Neural progenitor cell (in vitro differentiated cells): Measurements from ENCODE around the gene ENPP7. TPM values are rescaled to one million over a fixed set of nuclear protein-coding genes. Genes with fewer than 3 reads are reported as not detected.

Source experiments
- DNase-seq: peaks from one replicate; pipeline ENCODE4 v3.0.0-alpha.2; 2016; ENCODE audit warnings: low spot score
- H2AFZ ChIP-seq: fragments of 200-600 bp; sonication (generic); replicated peaks from 2 replicates; pipeline ENCODE4 v1.6.1; 2016; ENCODE audit warnings: antibody characterized with exemption
- H3F3A ChIP-seq: fragments of 200-600 bp; sonication (generic); 2 replicates; pipeline ENCODE4 v1.6.1; 2016; ENCODE audit warnings: antibody characterized with exemption, low read depth
- H3K27ac ChIP-seq: fragments of 200-600 bp; sonication (generic); 2 replicates; pipeline ENCODE4 v1.5.1; 2016; ENCODE audit warnings: mild to moderate bottlenecking
- H3K27me3 ChIP-seq: fragments of 200-600 bp; sonication (generic); 2 replicates; pipeline ENCODE4 v1.6.1; 2016; ENCODE audit warnings: mild to moderate bottlenecking, moderate library complexity
- H3K36me3 ChIP-seq: fragments of 200-600 bp; sonication (generic); 2 replicates; pipeline ENCODE4 v1.5.1; 2016
- H3K4me1 ChIP-seq: fragments of 200-600 bp; sonication (generic); 2 replicates; pipeline ENCODE4 v1.6.1; 2016; ENCODE audit warnings: mixed run types
- H3K4me2 ChIP-seq: fragments of 200-600 bp; sonication (generic); 2 replicates; pipeline ENCODE4 v1.6.1; 2016
- H3K4me3 ChIP-seq: fragments of 200-600 bp; sonication (generic); 2 replicates; pipeline ENCODE4 v1.5.1; 2016
- H3K79me2 ChIP-seq: fragments of 200-600 bp; sonication (generic); 2 replicates; pipeline ENCODE4 v1.6.1; 2016; ENCODE audit warnings: low read depth
- H3K9ac ChIP-seq: fragments of 200-600 bp; sonication (generic); 2 replicates; pipeline ENCODE4 v1.6.1; 2016
- H3K9me3 ChIP-seq: fragments of 200-600 bp; sonication (generic); 2 replicates; pipeline ENCODE4 v1.5.1; 2016; ENCODE audit warnings: low read depth
- H4K20me1 ChIP-seq: fragments of 200-600 bp; sonication (generic); 2 replicates; pipeline ENCODE4 v1.6.1; 2016; ENCODE audit warnings: low read depth
- H3K27ac Mint-ChIP-seq: 3 replicates; pipeline ENCODE4 v1.8.0; 2021; ENCODE audit warnings: mixed read lengths
- H3K27me3 Mint-ChIP-seq: 2 replicates; pipeline ENCODE4 v1.8.0; 2022; ENCODE audit warnings: low read depth, mild to moderate bottlenecking, inconsistent platforms, moderate library complexity, mixed read lengths; ENCODE audit not compliant: insufficient read depth
- H3K36me3 Mint-ChIP-seq: 3 replicates; pipeline ENCODE4 v1.8.0; 2021; ENCODE audit warnings: mixed read lengths
- H3K4me1 Mint-ChIP-seq: 3 replicates; pipeline ENCODE4 v1.8.0; 2021; ENCODE audit warnings: mixed read lengths
- H3K4me3 Mint-ChIP-seq: 3 replicates; pipeline ENCODE4 v1.8.0; 2021; ENCODE audit warnings: mild to moderate bottlenecking, moderate library complexity, mixed read lengths
- H3K9me3 Mint-ChIP-seq: 3 replicates; pipeline ENCODE4 v1.8.0; 2020; ENCODE audit warnings: mixed read lengths
- CTCF ChIP-seq: fragments of 200-600 bp; sonication (generic); IDR thresholded peaks from 2 replicates; pipeline ENCODE4 v1.5.1; 2017; ENCODE audit warnings: antibody characterized with exemption, mild to moderate bottlenecking
- EZH2 ChIP-seq: fragments of 200-600 bp; sonication (generic); IDR thresholded peaks from 2 replicates; pipeline ENCODE4 v1.6.1; 2017; ENCODE audit warnings: antibody characterized with exemption, mild to moderate bottlenecking, moderate library complexity
- EZH2phosphoT487 ChIP-seq: fragments of 200-600 bp; sonication (generic); IDR thresholded peaks from 2 replicates; pipeline ENCODE4 v1.6.1; 2017; ENCODE audit warnings: antibody characterized with exemption
- total RNA-seq: library from RNA; depleted of rRNA; stranded (reverse); fragments of >200 nt; gene quantifications from 2 replicates; pipeline ENCODE4 v1.2.3, GENCODE V29; 2015; ENCODE audit warnings: low replicate concordance

The ENPP7 gene
- total RNA-seq, 1 donor from 2014 or later = not detected

- peak overlapping the region; percentile 66 for H2AFZ ChIP-seq
- no peaks in the 10 kb centered on the region for H3K9me3 ChIP-seq
- no peak overlapping the region for H3K9ac ChIP-seq
- H3K4me1 ChIP-seq = peaks cover 34% of the 10 kb centered on the region
- H3K27me3 ChIP-seq = peaks cover 73% of the 10 kb centered on the region
- peak overlapping the region; percentile 78 for H3K4me3 Mint-ChIP-seq
- H3K36me3 ChIP-seq = no peaks in the 10 kb centered on the region
- peak overlapping the region; percentile 54 for H3K4me3 ChIP-seq
- peaks cover 46% of the 10 kb centered on the region for H3K27me3 Mint-ChIP-seq
- peaks cover 76% of the 10 kb centered on the region for H3F3A ChIP-seq
- DNase-seq = peak; percentile 91
- H3K79me2 ChIP-seq = no peaks in the 10 kb centered on the region
- H3K4me2 ChIP-seq = peak overlapping the region; percentile 85
- peaks cover 46% of the 10 kb centered on the region for H3K4me1 Mint-ChIP-seq
- H3K36me3 Mint-ChIP-seq = peaks cover 8% of the 10 kb centered on the region
- H4K20me1 ChIP-seq = peaks cover 93% of the 10 kb centered on the region
- TF ChIP-seq CTCF (no peak), EZH2phosphoT487 (no peak), EZH2 (no peak)
- no peak overlapping the region for H3K27ac Mint-ChIP-seq
- H3K9me3 Mint-ChIP-seq = no peaks in the 10 kb centered on the region
- H3K27ac ChIP-seq = no peak overlapping the region
These were observed 58.5 kb downstream of the ENPP7 start for GRCh38 chr17:79788989-79789942.

GRCh38 chr17:79789943-79790804, 59.4 kb downstream of the ENPP7 start:
- H4K20me1 ChIP-seq = peaks cover 93% of the 10 kb centered on the region
- Mint-ChIP-seq H3K4me1 (peaks cover 49% of the 10 kb centered on the region), H3K9me3 (no peaks in the 10 kb centered on the region), H3K36me3 (peaks cover 7% of the 10 kb centered on the region), H3K27me3 (peaks cover 46% of the 10 kb centered on the region), H3K4me3 (peak overlapping the region; percentile 62), H3K27ac (no peak overlapping the region)
- H3K9me3 ChIP-seq = no peaks in the 10 kb centered on the region
- peaks cover 38% of the 10 kb centered on the region for H3K4me1 ChIP-seq
- no peak overlapping the region for H3K27ac ChIP-seq
- peak overlapping the region; percentile 85 for H3K4me2 ChIP-seq
- peak overlapping the region; percentile 66 for H2AFZ ChIP-seq
- H3F3A ChIP-seq = peaks cover 76% of the 10 kb centered on the region
- TF ChIP-seq EZH2 (peak; percentile 89), EZH2phosphoT487 (peak; percentile 83), CTCF (peak; percentile 83)
- H3K79me2 ChIP-seq = no peaks in the 10 kb centered on the region
- DNase-seq = peak; percentile 84
- no peaks in the 10 kb centered on the region for H3K36me3 ChIP-seq
- H3K4me3 ChIP-seq = peak overlapping the region; percentile 54
- H3K9ac ChIP-seq = no peak overlapping the region
- peaks cover 83% of the 10 kb centered on the region for H3K27me3 ChIP-seq

GRCh38 chr17:79790805-79791734, 60.3 kb downstream of the ENPP7 start:
- Histone ChIP-seq H3K4me3 (no peak overlapping the region), H4K20me1 (peaks cover 93% of the 10 kb centered on the region), H3K27ac (no peak overlapping the region), H3K79me2 (peaks cover 3% of the 10 kb centered on the region), H3F3A (peaks cover 77% of the 10 kb centered on the region), H3K4me1 (peaks cover 42% of the 10 kb centered on the region), H3K36me3 (no peaks in the 10 kb centered on the region), H3K27me3 (peaks cover 92% of the 10 kb centered on the region), H2AFZ (no peak overlapping the region), H3K4me2 (peak overlapping the region; percentile 42), H3K9ac (no peak overlapping the region), H3K9me3 (no peaks in the 10 kb centered on the region)
- H3K9me3 Mint-ChIP-seq = no peaks in the 10 kb centered on the region
- peak overlapping the region; percentile 72 for H3K4me3 Mint-ChIP-seq
- no peak overlapping the region for H3K27ac Mint-ChIP-seq
- H3K27me3 Mint-ChIP-seq = peaks cover 48% of the 10 kb centered on the region
- peak; percentile 81 for DNase-seq
- H3K4me1 Mint-ChIP-seq = peaks cover 54% of the 10 kb centered on the region
- TF ChIP-seq EZH2 (peak; percentile 94), CTCF (no peak), EZH2phosphoT487 (peak; percentile 88)
- peaks cover 4% of the 10 kb centered on the region for H3K36me3 Mint-ChIP-seq
